HepG2 (cell line): Measurements from ENCODE around the gene UTP11.

Source experiments
- MATR3 ChIP-seq: sonication (generic); formaldehyde crosslinking; IDR thresholded peaks from 2 replicates; pipeline ENCODE4 v1.4.0; 2020; ENCODE audit warnings: missing genetic modification reagents
- MEIS2 ChIP-seq: sonication (generic); formaldehyde crosslinking; IDR thresholded peaks from 2 replicates; pipeline ENCODE4 v1.9.0; 2021; ENCODE audit warnings: mild to moderate bottlenecking, missing genetic modification reagents
- MTF1 ChIP-seq: sonication (generic); formaldehyde crosslinking; IDR thresholded peaks from 2 replicates; pipeline ENCODE4 v1.5.0; 2020; ENCODE audit warnings: missing genetic modification reagents
- POLR2AphosphoS5 ChIP-seq: IDR thresholded peaks from 2 replicates; pipeline ENCODE4 v1.6.1; 2012; ENCODE audit warnings: low read depth, low read length
- SP2 ChIP-seq: sonication (generic); formaldehyde crosslinking; IDR thresholded peaks from 2 replicates; pipeline ENCODE4 v1.5.1; 2020; ENCODE audit warnings: mild to moderate bottlenecking, missing genetic modification reagents
- ZNF329 ChIP-seq: sonication (generic); formaldehyde crosslinking; IDR thresholded peaks from 2 replicates; pipeline ENCODE4 v1.9.0; 2021; ENCODE audit warnings: low read depth, mild to moderate bottlenecking, missing genetic modification reagents
- ZNF552 ChIP-seq: sonication (generic); formaldehyde crosslinking; IDR thresholded peaks from 2 replicates; pipeline ENCODE4 v1.9.0; 2022; ENCODE audit warnings: missing genetic modification reagents, mild to moderate bottlenecking, borderline replicate concordance
- ZNF589 ChIP-seq: sonication (generic); formaldehyde crosslinking; conservative IDR thresholded peaks from 2 replicates; pipeline ENCODE4 v1.8.0; 2022; ENCODE audit warnings: mild to moderate bottlenecking, moderate library complexity, missing genetic modification reagents
- TF ChIP-seq, protein P1 (sequence below): sonication (generic); formaldehyde crosslinking; IDR thresholded peaks from 2 replicates; pipeline ENCODE4 v1.4.0; 2020; ENCODE audit warnings: mild to moderate bottlenecking, missing genetic modification reagents
- TF ChIP-seq, protein P2 (sequence below): IDR thresholded peaks from 2 replicates; pipeline ENCODE4 v1.6.1; 2016

GRCh38 chr1:38030596-38031512 is 18.3 kb downstream of the UTP11 start:
- TF ChIP-seq MEIS2 (CRISPR knock-in tag) = no peak
- no peak for TF ChIP-seq POLR2AphosphoS5
- TF ChIP-seq SP2 (CRISPR knock-in tag) = no peak
- no peak for TF ChIP-seq ZNF329 (CRISPR knock-in tag)
- no peak for TF ChIP-seq MTF1 (CRISPR knock-in tag)
- TF ChIP-seq, protein P1, sequence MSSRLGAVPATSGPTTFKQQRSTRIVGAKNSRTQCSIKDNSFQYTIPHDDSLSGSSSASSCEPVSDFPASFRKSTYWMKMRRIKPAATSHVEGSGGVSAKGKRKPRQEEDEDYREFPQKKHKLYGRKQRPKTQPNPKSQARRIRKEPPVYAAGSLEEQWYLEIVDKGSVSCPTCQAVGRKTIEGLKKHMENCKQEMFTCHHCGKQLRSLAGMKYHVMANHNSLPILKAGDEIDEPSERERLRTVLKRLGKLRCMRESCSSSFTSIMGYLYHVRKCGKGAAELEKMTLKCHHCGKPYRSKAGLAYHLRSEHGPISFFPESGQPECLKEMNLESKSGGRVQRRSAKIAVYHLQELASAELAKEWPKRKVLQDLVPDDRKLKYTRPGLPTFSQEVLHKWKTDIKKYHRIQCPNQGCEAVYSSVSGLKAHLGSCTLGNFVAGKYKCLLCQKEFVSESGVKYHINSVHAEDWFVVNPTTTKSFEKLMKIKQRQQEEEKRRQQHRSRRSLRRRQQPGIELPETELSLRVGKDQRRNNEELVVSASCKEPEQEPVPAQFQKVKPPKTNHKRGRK (CRISPR knock-in tag) = no peak
- no peak for TF ChIP-seq ZNF589
- peak; percentile 26; the same call in 1 of the 2 replicates for TF ChIP-seq ZNF552 (CRISPR knock-in tag)
- TF ChIP-seq, protein P2, sequence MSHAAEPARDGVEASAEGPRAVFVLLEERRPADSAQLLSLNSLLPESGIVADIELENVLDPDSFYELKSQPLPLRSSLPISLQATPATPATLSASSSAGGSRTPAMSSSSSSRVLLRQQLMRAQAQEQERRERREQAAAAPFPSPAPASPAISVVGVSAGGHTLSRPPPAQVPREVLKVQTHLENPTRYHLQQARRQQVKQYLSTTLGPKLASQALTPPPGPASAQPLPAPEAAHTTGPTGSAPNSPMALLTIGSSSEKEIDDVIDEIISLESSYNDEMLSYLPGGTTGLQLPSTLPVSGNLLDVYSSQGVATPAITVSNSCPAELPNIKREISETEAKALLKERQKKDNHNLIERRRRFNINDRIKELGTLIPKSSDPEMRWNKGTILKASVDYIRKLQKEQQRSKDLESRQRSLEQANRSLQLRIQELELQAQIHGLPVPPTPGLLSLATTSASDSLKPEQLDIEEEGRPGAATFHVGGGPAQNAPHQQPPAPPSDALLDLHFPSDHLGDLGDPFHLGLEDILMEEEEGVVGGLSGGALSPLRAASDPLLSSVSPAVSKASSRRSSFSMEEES (CRISPR knock-in tag) = no peak
- TF ChIP-seq MATR3 (CRISPR knock-in tag) = no peak
